Choroid plexus epithelial cell (primary cell): ENCODE measurements around the gene TMC3.

ENCODE experiments used
- DNase-seq: peaks from one replicate; pipeline ENCODE4 v3.0.0-alpha.2; 2010; ENCODE audit warnings: low read depth
- H3K4me3 ChIP-seq: 2 replicates; pipeline ENCODE4 v1.5.1; 2011; ENCODE audit warnings: low read depth, mild to moderate bottlenecking, control low read depth, low read length, moderate library complexity
- CTCF ChIP-seq: conservative IDR thresholded peaks from 2 replicates; pipeline ENCODE4 v1.5.1; 2011; ENCODE audit warnings: low read depth, mild to moderate bottlenecking, control low read depth, inconsistent platforms, low read length, moderate library complexity

Gene TMC3

GRCh38 chr15:81316267-81316666 lies 57.7 kb downstream of the TMC3 start:
- DNase-seq: no peak
- TF ChIP-seq CTCF: no peak
- H3K4me3 ChIP-seq: no peak overlapping the region

DNA sequence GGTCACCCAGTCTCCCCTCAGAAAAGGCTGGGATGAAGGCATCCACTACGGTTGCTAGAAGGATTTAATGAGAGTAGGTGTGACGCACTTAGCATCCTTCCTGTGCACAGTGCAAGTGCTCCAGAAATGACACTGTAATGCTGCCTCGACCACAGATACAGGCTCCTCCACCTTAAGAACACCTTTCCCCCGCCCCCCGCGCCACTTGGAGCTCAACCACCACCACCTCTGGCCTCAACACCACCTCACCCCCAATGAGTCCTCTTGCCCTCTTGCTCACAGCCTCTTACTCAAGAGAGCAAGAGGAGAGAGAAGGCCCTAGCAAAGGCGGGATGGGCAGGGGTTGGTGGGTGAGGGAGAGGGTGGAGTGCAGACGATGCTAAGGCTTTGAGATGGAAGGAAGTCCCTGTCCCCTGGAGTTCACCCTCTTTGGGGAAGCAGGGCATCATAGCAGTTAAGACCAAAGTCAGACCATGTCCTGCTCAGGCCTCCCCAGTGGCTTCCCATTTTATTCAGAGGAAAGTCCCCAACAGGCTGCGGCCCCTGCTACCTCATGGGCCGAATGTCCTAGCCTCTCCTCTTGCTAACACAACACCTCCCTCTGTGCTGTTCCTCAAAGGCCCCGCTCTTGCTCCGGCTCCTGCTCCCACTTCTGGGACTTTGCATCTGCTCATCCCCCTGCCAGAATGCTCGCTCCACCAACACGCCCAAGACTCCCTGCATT lies 58.4 kb downstream of the TMC3 start:
- no peak for DNase-seq
- H3K4me3 ChIP-seq: no peak overlapping the region
- no peak for TF ChIP-seq CTCF

- no peak for TF ChIP-seq CTCF
- no peak for DNase-seq
- H3K4me3 ChIP-seq: no peak overlapping the region
Observed at GRCh38 chr15:81314378-81314777, 59.6 kb downstream of the TMC3 start.

DNA sequence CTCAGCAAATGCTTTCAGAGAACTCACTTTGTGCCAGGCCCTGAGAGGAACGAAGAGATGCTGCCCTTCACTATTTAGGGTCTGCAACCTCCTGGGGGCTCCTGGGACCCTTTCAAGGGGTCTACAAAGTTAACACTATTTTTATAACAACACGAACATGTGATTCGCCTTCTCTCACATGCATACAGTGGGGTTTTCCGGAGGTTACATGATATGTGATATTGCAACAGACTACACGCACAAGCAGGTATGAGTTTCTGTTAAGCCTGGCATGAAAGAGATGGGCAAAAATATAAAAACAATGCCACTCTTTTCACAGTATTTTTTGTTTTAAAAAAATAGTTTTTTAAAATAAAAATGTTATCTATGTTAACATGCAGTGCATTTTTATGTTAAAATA lies 60.3 kb downstream of the TMC3 start:
- TF ChIP-seq CTCF: no peak
- no peak for DNase-seq
- no peak overlapping the region for H3K4me3 ChIP-seq

DNA sequence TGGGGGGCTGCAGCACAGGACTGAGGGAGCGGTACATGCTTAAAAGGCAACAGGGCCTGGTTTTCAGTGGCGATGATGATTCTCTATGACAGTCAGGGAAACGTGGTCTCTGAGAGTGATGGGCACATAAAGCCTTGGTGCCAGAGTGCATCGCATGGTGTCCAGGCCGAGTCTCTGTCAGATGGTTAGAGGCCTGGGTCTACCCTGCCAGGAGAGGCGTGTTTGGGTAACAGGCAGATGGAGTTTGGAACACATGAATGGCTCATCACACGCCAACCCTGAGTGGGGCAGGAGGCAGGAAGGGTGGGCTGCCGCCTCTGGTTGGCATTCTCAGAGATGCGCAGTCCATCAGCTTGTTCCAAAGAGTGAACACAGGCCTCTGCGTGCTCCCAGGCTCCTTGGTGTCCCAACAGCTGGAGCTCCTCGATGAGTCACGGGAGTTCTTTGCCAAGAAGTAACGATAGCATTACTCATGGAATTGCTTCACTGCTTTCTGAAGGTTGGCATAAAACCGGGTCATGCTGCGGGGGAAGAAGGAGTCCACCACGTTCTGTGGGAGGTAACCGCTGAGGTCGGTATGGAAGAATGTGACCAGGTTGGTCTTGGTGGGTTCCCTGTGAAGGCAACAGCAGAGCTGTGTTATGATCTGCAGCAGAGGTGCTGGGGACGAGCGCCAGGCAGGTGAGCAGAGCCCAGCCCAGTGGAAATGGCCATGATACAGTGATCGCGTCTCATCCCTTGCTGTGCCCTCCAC lies 61.0 kb downstream of the TMC3 start:
- H3K4me3 ChIP-seq: no peak overlapping the region
- DNase-seq: peak; percentile 98
- no peak for TF ChIP-seq CTCF

GRCh38 chr15:81311752-81312464 lies 62.1 kb downstream of the TMC3 start:
- H3K4me3 ChIP-seq: no peak overlapping the region
- no peak for DNase-seq
- TF ChIP-seq CTCF: no peak
